GM21717 (cell line): ENCODE measurements around the gene ZNF345.

Experiments
- ATAC-seq: cut with Tn5 transposase; IDR thresholded peaks from one replicate; pipeline ENCODE4 v1.9.1; 2021; ENCODE audit warnings: mild to moderate bottlenecking, moderate library complexity; ENCODE audit not compliant: unreplicated experiment

The ZNF345 gene

GRCh38 chr19:36916991-36917390 lies 66.3 kb downstream of the ZNF345 start:
- ATAC-seq, result no peak

- no peak for ATAC-seq
Measured at GRCh38 chr19:36918090-36918489, 67.4 kb downstream of the ZNF345 start.
